Measurements from ENCODE around the gene EEFSEC. TPM values are rescaled to one million over a fixed set of nuclear protein-coding genes. Genes with fewer than 3 reads are reported as not detected.

EEFSEC gene
- total and polyA plus RNA-seq, 2 of the 4 experiments (the other 2 are of a cell fraction), result 4.5 to 9.3 TPM

- H3K23ac ChIP-seq (ENCODE audit: low read depth, low read length), result no peak overlapping the region
- H2AK9ac ChIP-seq (replicated peaks; ENCODE audit: low read depth, low read length, poor library complexity), result no peak overlapping the region
- no peak overlapping the region for H4K5ac ChIP-seq (ENCODE audit: low read depth, low read length)
- H3K36me3 ChIP-seq (ENCODE audit: control insufficient read depth, insufficient read depth, low read length), result no peaks in the 10 kb centered on the region
- H3K4me3 ChIP-seq (ENCODE audit: insufficient read depth, low read depth, low read length), result no peak overlapping the region
- H3K4ac ChIP-seq (ENCODE audit: low read depth, low read length), result no peak overlapping the region
- ATAC-seq (ENCODE audit: low read depth), result no peak
- no peak overlapping the region for H2AK5ac ChIP-seq (ENCODE audit: low read depth, low read length)
- POLR2A ChIA-PET (ENCODE audit: unreplicated experiment), result no interaction called here
- peaks cover 22% of the 10 kb centered on the region for H3K4me1 ChIP-seq (ENCODE audit: control insufficient read depth, insufficient read depth, low read length)
- no peak for DNase-seq
- intact Hi-C loops (cut with micrococcal nuclease), result no loop called here
- H3K9ac ChIP-seq (ENCODE audit: low read depth, low read length), result no peak overlapping the region
- H3K9me1 ChIP-seq (ENCODE audit: insufficient read depth, low read length), result peaks cover 23% of the 10 kb centered on the region
- H3K18ac ChIP-seq (ENCODE audit: low read depth, low read length), result no peak overlapping the region
- WGBS, 2 experiments (ENCODE audit: extremely low coverage in 2 of 2, insufficient read length in 1 of 2), result no CpG with 5 or more reads among the region's 6 CpGs
- no peaks in the 10 kb centered on the region for H3K27me3 ChIP-seq (ENCODE audit: control insufficient read depth, insufficient read depth, low read length)
- peaks cover 27% of the 10 kb centered on the region for H4K20me1 ChIP-seq (ENCODE audit: insufficient read depth, low read length)
- no peak overlapping the region for H3K27ac ChIP-seq (ENCODE audit: insufficient read depth, low read length)
- H3K4me2 ChIP-seq (ENCODE audit: low read depth, low read length), result no peak overlapping the region
- BruUV-seq (replicated peaks), result no TSS peak
- H2BK5ac ChIP-seq (ENCODE audit: low read depth, low read length, poor library complexity, severe bottlenecking), result no peak overlapping the region
- no peak overlapping the region for H4K91ac ChIP-seq (ENCODE audit: insufficient read depth, low read depth, low read length)
- no peaks in the 10 kb centered on the region; a peak in 1 of 4 replicates for H3K79me1 ChIP-seq (ENCODE audit: low read depth in 1 of 2, low read length in 2 of 2)
- no peak overlapping the region for H2BK120ac ChIP-seq (ENCODE audit: low read depth, low read length)
- H3K9me3 ChIP-seq (ENCODE audit: control insufficient read depth, insufficient read depth, low read length), result no peaks in the 10 kb centered on the region
- CTCF ChIA-PET, result no interaction called here
- no peak overlapping the region for H3K14ac ChIP-seq (replicated peaks; ENCODE audit: low read depth, low read length)
- no peak overlapping the region for H2BK15ac ChIP-seq (ENCODE audit: low read depth, low read length)
- H2AFZ ChIP-seq (replicated peaks; ENCODE audit: low read length, poor library complexity), result no peak overlapping the region
- no peak overlapping the region for H4K8ac ChIP-seq (ENCODE audit: low read depth in 2 of 2, low read length in 2 of 2)
- dilution Hi-C loops (cut with HindIII; ENCODE audit: low sequenced_read_pairs, unreplicated experiment), result no loop called here
- H2BK20ac ChIP-seq (ENCODE audit: low read depth, low read length), result no peak overlapping the region
- no peak overlapping the region for H3K56ac ChIP-seq (ENCODE audit: extremely low read depth, insufficient read depth, low read length)
- TF ChIP-seq POLR2A (IDR thresholded peaks at IDR 0.05; ENCODE audit: low read depth, low read length) (no peak), MAZ (IDR thresholded peaks at IDR 0.05; ENCODE audit: borderline replicate concordance, low read depth, low read length) (no peak), MAFK (IDR thresholded peaks at IDR 0.05; ENCODE audit: low read depth, low read length) (no peak), CEBPB (IDR thresholded peaks at IDR 0.05; ENCODE audit: low read depth, low read length) (no peak), CTCF (conservative IDR thresholded peaks at IDR 0.05; ENCODE audit: low read depth, low read length) (no peak), USF2 (IDR thresholded peaks at IDR 0.05; ENCODE audit: low read depth, low read length) (no peak), MXI1 (IDR thresholded peaks at IDR 0.05; ENCODE audit: borderline replicate concordance, low read depth, low read length) (no peak), RAD21 (IDR thresholded peaks at IDR 0.05; ENCODE audit: low read length) (no peak), RFX5 (IDR thresholded peaks at IDR 0.05; ENCODE audit: low read depth, low read length) (no peak), BHLHE40 (IDR thresholded peaks at IDR 0.05; ENCODE audit: low read depth, low read length) (no peak), RCOR1 (IDR thresholded peaks at IDR 0.05; ENCODE audit: insufficient replicate concordance, low read length) (no peak), CHD1 (IDR thresholded peaks at IDR 0.05; ENCODE audit: low read depth, low read length) (no peak), FOS (IDR thresholded peaks at IDR 0.05; ENCODE audit: low read depth, low read length) (no peak)
- in situ Hi-C loops (cut with MboI; ENCODE audit: low sequenced_read_pairs), result no loop called here
These were observed 227.4 kb downstream of the EEFSEC start for GRCh38 chr3:128380719-128381118.
